ENCODE results near the gene MDM1. TPM values are rescaled to one million over a fixed set of nuclear protein-coding genes. Genes with fewer than 3 reads are reported as not detected.

The MDM1 gene
- total and polyA plus RNA-seq, 2 of the 13 experiments (the other 11 are each of a cell fraction or from before 2014, with no cell fraction given): 4.6 to 15.2 TPM

DNA sequence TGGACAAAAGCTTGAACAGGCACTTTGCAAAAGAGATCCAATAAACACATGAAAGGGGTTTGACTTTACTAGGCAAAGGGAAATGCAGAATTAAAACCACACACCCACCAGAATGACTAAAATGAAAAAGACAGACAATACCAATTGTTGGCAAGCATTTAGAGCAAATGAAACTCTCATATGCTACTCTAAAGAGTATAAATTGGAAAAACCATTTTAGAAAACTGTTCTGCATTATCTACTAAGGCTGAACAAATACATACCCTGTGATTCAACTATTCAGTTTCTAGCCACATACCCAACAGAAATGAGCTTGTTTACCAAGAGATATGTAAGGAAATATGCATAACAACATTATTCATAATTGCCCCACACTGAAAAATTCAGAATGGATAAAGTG, 70.3 kb downstream of the MDM1 start:
- BruUV-seq (replicated peaks): no TSS peak
- Histone ChIP-seq H3K27ac (ENCODE audit: extremely low read length, insufficient read depth, low read length) (no peak overlapping the region), H4K20me1 (ENCODE audit: insufficient read depth, low read length) (no peaks in the 10 kb centered on the region), H3K79me2 (ENCODE audit: insufficient read depth, low read length) (no peaks in the 10 kb centered on the region), H3K4me2 (ENCODE audit: low read depth, low read length) (no peak overlapping the region), H3K9ac (ENCODE audit: insufficient read depth, low read depth, low read length) (no peak overlapping the region), H3K27me3 (ENCODE audit: control insufficient read depth in 1 of 2, insufficient read depth in 2 of 2, low read length in 2 of 2) (peaks cover 0 to 1% of the 10 kb centered on the region in 2 experiments; a peak in 2 of 5 replicates), H3K4me1 (ENCODE audit: insufficient read depth, low read length) (no peaks in the 10 kb centered on the region), H2AFZ (ENCODE audit: low read length) (no peak overlapping the region), H3K4me3 (replicated peaks in 1 of 3; ENCODE audit: insufficient read depth in 1 of 3, low read depth in 2 of 3, low read length in 3 of 3) (no peak overlapping the region), H3K9me3 (ENCODE audit: low read length) (no peaks in the 10 kb centered on the region), H3K36me3 (replicated peaks in 1 of 2; ENCODE audit: control insufficient read depth in 1 of 2, insufficient read depth in 2 of 2, low read length in 2 of 2) (no peaks in the 10 kb centered on the region)
- ChIA-PET CTCF (ENCODE audit: low intra/inter-chr PET ratio, low total read pairs) (no interaction called here), POLR2A (interaction anchor here (0.6 kb wide), 1 partner anchor 38 kb away, joined by 4 read pairs; no protein-coding TSS in a partner anchor)
- intact Hi-C loops (cut with micrococcal nuclease; ENCODE audit: unreplicated experiment): no loop called here
- DNase-seq (ENCODE audit: low spot score) (no peak), FAIRE-seq (no peak), ATAC-seq (no peak)
- TF ChIP-seq ZNF572 (CRISPR knock-in tag; IDR thresholded peaks at IDR 0.05): no peak
- TF ChIP-seq MAZ (IDR thresholded peaks at IDR 0.05; ENCODE audit: borderline replicate concordance, low read depth, low read length): no peak
- no peak for TF ChIP-seq MAZ (CRISPR knock-in tag; IDR thresholded peaks at IDR 0.05; ENCODE audit: low read depth)
- TF ChIP-seq FOSL1 (CRISPR knock-in tag; IDR thresholded peaks at IDR 0.05; ENCODE audit: borderline replicate concordance): no peak
- TF ChIP-seq LCORL (IDR thresholded peaks at IDR 0.05): no peak
- TF ChIP-seq LCORL (CRISPR knock-in tag; IDR thresholded peaks at IDR 0.05): no peak
- no peak for TF ChIP-seq SP1 (IDR thresholded peaks at IDR 0.05)
- no peak for TF ChIP-seq SP1 (CRISPR knock-in tag; IDR thresholded peaks at IDR 0.05)
- TF ChIP-seq ARHGAP35 (CRISPR knock-in tag; IDR thresholded peaks at IDR 0.05; ENCODE audit: borderline replicate concordance): no peak
- no peak for TF ChIP-seq MEIS1 (CRISPR knock-in tag; IDR thresholded peaks at IDR 0.05; ENCODE audit: borderline replicate concordance)
- TF ChIP-seq, protein P1, sequence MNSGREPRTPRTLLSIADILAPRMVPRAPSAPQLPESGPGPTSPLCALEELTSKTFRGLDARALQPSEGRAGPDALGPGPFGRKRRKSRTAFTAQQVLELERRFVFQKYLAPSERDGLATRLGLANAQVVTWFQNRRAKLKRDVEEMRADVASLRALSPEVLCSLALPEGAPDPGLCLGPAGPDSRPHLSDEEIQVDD (CRISPR knock-in tag; IDR thresholded peaks at IDR 0.05; ENCODE audit: borderline replicate concordance): no peak
- TF ChIP-seq MAFK (conservative IDR thresholded peaks at IDR 0.05 in 1 of 2, IDR thresholded peaks at IDR 0.05 in 1 of 2; ENCODE audit: low read length in 2 of 2): no peak
- TF ChIP-seq ZNF788 (CRISPR knock-in tag; IDR thresholded peaks at IDR 0.05; ENCODE audit: borderline replicate concordance): no peak
- TF ChIP-seq, protein P2, sequence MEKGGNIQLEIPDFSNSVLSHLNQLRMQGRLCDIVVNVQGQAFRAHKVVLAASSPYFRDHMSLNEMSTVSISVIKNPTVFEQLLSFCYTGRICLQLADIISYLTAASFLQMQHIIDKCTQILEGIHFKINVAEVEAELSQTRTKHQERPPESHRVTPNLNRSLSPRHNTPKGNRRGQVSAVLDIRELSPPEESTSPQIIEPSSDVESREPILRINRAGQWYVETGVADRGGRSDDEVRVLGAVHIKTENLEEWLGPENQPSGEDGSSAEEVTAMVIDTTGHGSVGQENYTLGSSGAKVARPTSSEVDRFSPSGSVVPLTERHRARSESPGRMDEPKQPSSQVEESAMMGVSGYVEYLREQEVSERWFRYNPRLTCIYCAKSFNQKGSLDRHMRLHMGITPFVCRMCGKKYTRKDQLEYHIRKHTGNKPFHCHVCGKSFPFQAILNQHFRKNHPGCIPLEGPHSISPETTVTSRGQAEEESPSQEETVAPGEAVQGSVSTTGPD (CRISPR knock-in tag; IDR thresholded peaks at IDR 0.05): no peak
- in situ Hi-C loops (cut with HindIII; ENCODE audit: extremely low pct_ligation_motif_present, low pct_unique_long_range_greater_than_20kb): no loop called here
